SU-DHL-6 (cell line): ENCODE measurements around the gene SLC7A5.
"Not testable (repeated sequence)": the region's sequence is repeated elsewhere in the genome, so short reads cannot be mapped to it uniquely, and the experiment has no call there.

Experiments used
- H2AFZ ChIP-seq: fragments of 200-600 bp; sonication (generic); 2 replicates; pipeline ENCODE4 v1.6.1; 2014; ENCODE audit warnings: low read depth, mild to moderate bottlenecking, moderate library complexity, mixed read lengths, antibody characterized with exemption, low read length; ENCODE audit not compliant: severe bottlenecking
- H3F3A ChIP-seq: fragments of 200-600 bp; shearing (Covaris generic); 2 replicates; pipeline ENCODE4 v1.6.0; 2016; ENCODE audit warnings: antibody characterized with exemption, mild to moderate bottlenecking; ENCODE audit not compliant: insufficient read depth
- H3K27ac ChIP-seq: fragments of 200-600 bp; sonication (generic); 2 replicates; pipeline ENCODE4 v1.5.1; 2016; ENCODE audit warnings: low read depth, mild to moderate bottlenecking, low read length, moderate library complexity, mixed read lengths
- H3K27me3 ChIP-seq: fragments of 200-600 bp; sonication (generic), shearing (Covaris generic); 2 replicates; pipeline ENCODE4 v1.6.0; 2014; ENCODE audit warnings: mild to moderate bottlenecking, low read length
- H3K36me3 ChIP-seq: fragments of 200-600 bp; sonication (generic); 2 replicates; pipeline ENCODE4 v1.6.1; 2014; ENCODE audit warnings: mild to moderate bottlenecking, low read length, mixed read lengths
- H3K4me2 ChIP-seq: fragments of 300-600, 200-600 bp; shearing (Covaris generic), sonication (generic); 2 replicates; pipeline ENCODE4 v1.6.0; 2014; ENCODE audit warnings: low read length, low read depth, mild to moderate bottlenecking; ENCODE audit not compliant: poor library complexity, severe bottlenecking
- H3K4me3 ChIP-seq: fragments of 200-600 bp; sonication (generic); 2 replicates; pipeline ENCODE4 v1.5.1; 2014; ENCODE audit warnings: antibody characterized with exemption, low read length, mild to moderate bottlenecking, mixed read lengths; ENCODE audit not compliant: insufficient read depth, poor library complexity, severe bottlenecking
- H3K79me2 ChIP-seq: fragments of 200-600 bp; sonication (generic); 2 replicates; pipeline ENCODE4 v1.6.1; 2014; ENCODE audit warnings: mild to moderate bottlenecking, low read length, moderate library complexity; ENCODE audit not compliant: insufficient read depth
- H3K9ac ChIP-seq: fragments of 200-600 bp; sonication (generic); 2 replicates; pipeline ENCODE4 v1.7.0; 2014; ENCODE audit warnings: mild to moderate bottlenecking, low read length
- H3K9me2 ChIP-seq: fragments of 200-600 bp; sonication (generic); replicated peaks from 2 replicates; pipeline ENCODE4 v1.6.1; 2014; ENCODE audit warnings: low read length; ENCODE audit not compliant: insufficient read depth
- H3K9me3 ChIP-seq: fragments of 200-600 bp; sonication (generic); 2 replicates; pipeline ENCODE4 v1.6.1; 2014; ENCODE audit warnings: low read length, mixed read lengths; ENCODE audit not compliant: insufficient read depth
- H4K20me1 ChIP-seq: fragments of 200-600 bp; sonication (generic); 2 replicates; pipeline ENCODE4 v1.6.1; 2014; ENCODE audit warnings: low read depth, mild to moderate bottlenecking, antibody characterized with exemption, low read length, moderate library complexity, mixed read lengths
- EZH2phosphoT487 ChIP-seq: fragments of 200-600 bp; sonication (generic), shearing (Covaris generic); conservative IDR thresholded peaks from 2 replicates; pipeline ENCODE4 v1.6.1; 2018; ENCODE audit warnings: mild to moderate bottlenecking, antibody characterized with exemption, low read length, moderate library complexity, mixed read lengths
- TF ChIP-seq, protein P1 (sequence below): fragments of 200-600 bp; sonication (generic); IDR thresholded peaks from one replicate; pipeline ENCODE4 v1.5.1; 2017; ENCODE audit warnings: antibody characterized with exemption, mild to moderate bottlenecking, low read length, moderate library complexity; ENCODE audit not compliant: insufficient read depth, poor library complexity, severe bottlenecking

Gene SLC7A5

DNA sequence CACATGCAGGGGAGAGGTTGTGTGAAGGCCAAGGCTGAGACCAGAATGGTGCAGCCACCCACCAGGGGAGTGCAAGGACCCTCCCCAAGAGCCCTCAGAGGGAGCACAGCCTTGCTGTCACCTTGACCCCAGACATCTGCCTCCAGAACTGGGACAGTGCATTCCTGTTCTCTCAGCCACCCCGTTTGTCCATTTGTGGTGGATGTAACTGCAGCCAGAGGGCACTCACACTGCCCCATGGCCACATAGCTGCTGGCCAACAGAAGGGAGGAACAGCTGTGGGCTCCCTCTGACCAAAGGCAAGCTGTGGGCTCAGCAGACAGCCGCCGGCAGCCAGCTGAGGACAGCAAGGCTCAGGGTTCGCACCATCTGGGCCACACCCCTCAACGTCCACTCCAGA lies 53.7 kb downstream of the SLC7A5 start:
- Histone ChIP-seq H3K9ac (no peak overlapping the region), H3K36me3 (no peaks in the 10 kb centered on the region), H3K79me2 (no peaks in the 10 kb centered on the region), H3K9me3 (peaks cover 21% of the 10 kb centered on the region; the same call in 1 of the 2 replicates), H2AFZ (no peak overlapping the region), H3K27me3 (no peaks in the 10 kb centered on the region), H3F3A (peaks cover 9% of the 10 kb centered on the region), H3K4me3 (no peak overlapping the region), H4K20me1 (no peaks in the 10 kb centered on the region), H3K27ac (no peak overlapping the region), H3K4me2 (no peak overlapping the region), H3K9me2 (no peaks in the 10 kb centered on the region)
- TF ChIP-seq EZH2phosphoT487 = no peak
- TF ChIP-seq, protein P1, sequence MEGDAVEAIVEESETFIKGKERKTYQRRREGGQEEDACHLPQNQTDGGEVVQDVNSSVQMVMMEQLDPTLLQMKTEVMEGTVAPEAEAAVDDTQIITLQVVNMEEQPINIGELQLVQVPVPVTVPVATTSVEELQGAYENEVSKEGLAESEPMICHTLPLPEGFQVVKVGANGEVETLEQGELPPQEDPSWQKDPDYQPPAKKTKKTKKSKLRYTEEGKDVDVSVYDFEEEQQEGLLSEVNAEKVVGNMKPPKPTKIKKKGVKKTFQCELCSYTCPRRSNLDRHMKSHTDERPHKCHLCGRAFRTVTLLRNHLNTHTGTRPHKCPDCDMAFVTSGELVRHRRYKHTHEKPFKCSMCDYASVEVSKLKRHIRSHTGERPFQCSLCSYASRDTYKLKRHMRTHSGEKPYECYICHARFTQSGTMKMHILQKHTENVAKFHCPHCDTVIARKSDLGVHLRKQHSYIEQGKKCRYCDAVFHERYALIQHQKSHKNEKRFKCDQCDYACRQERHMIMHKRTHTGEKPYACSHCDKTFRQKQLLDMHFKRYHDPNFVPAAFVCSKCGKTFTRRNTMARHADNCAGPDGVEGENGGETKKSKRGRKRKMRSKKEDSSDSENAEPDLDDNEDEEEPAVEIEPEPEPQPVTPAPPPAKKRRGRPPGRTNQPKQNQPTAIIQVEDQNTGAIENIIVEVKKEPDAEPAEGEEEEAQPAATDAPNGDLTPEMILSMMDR = no peak

DNA sequence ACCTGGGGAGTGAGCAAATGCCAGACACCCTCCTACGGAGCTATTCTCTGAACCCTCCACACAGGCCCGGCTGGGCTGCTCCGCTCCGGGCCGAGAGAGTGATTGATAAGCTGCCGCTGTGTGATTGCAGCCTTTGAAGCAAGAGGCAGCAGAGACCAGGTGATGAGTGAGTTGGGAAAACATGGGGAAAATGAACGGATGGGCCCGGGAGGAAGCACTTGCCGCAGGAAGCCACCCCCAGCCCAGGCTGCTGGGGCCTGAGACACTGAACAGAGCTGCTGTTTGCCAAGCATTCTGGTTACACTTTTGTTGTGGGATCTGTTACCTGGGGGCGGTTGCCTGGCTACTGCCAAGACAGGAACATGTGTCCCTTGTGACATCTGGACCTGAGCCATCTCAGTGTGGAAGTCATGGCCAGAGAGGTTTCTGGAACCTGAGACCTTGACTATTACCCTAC lies 57.1 kb downstream of the SLC7A5 start:
- H3K79me2 ChIP-seq = peaks cover 18% of the 10 kb centered on the region
- peak overlapping the region; percentile 68 for H3K4me2 ChIP-seq
- H3K9ac ChIP-seq = 0 out of 2 replicates have a peak overlapping the region, but pooled peaks have one; percentile 78
- H3K4me3 ChIP-seq = peak overlapping the region; percentile 25
- no peak overlapping the region for H2AFZ ChIP-seq
- H3K36me3 ChIP-seq = no peaks in the 10 kb centered on the region; the same call in 1 of the 2 replicates
- H3K9me3 ChIP-seq = peaks cover 9% of the 10 kb centered on the region; the same call in 1 of the 2 replicates
- no peak for TF ChIP-seq EZH2phosphoT487
- TF ChIP-seq, protein P1 = no peak
- H3F3A ChIP-seq = peaks cover 39% of the 10 kb centered on the region
- no peaks in the 10 kb centered on the region for H3K9me2 ChIP-seq
- H3K27me3 ChIP-seq = no peaks in the 10 kb centered on the region
- H3K27ac ChIP-seq = peak overlapping the region; percentile 99
- H4K20me1 ChIP-seq = no peaks in the 10 kb centered on the region

DNA sequence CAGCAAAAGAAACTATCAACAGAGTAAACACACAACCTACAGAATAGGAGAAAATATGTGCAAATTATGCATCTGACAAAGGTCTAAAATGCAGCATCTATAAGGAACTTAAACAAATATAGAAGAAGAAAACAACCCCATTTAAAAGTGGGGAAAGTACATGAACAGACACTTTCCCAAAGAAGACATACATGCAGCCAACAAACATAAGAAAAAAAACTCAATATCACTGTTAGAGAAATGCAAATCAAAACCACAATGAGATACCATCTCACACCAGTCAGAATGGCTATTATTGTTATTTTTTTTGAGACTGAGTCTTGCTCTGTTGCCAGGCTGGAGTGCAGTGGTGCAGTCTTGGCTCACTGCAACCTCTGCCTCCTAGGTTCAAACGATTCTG lies 57.9 kb downstream of the SLC7A5 start:
- Histone ChIP-seq H3K4me2 (peak overlapping the region; percentile 68), H3K79me2 (peaks cover 18% of the 10 kb centered on the region), H3K4me3 (peak overlapping the region; percentile 58), H3K9ac (peak overlapping the region; percentile 78), H3F3A (peaks cover 47% of the 10 kb centered on the region), H3K27ac (peak overlapping the region; percentile 99)
- H4K20me1 ChIP-seq, H3K9me2 ChIP-seq, H2AFZ ChIP-seq, H3K9me3 ChIP-seq, H3K36me3 ChIP-seq, H3K27me3 ChIP-seq: not testable (repeated sequence)

DNA sequence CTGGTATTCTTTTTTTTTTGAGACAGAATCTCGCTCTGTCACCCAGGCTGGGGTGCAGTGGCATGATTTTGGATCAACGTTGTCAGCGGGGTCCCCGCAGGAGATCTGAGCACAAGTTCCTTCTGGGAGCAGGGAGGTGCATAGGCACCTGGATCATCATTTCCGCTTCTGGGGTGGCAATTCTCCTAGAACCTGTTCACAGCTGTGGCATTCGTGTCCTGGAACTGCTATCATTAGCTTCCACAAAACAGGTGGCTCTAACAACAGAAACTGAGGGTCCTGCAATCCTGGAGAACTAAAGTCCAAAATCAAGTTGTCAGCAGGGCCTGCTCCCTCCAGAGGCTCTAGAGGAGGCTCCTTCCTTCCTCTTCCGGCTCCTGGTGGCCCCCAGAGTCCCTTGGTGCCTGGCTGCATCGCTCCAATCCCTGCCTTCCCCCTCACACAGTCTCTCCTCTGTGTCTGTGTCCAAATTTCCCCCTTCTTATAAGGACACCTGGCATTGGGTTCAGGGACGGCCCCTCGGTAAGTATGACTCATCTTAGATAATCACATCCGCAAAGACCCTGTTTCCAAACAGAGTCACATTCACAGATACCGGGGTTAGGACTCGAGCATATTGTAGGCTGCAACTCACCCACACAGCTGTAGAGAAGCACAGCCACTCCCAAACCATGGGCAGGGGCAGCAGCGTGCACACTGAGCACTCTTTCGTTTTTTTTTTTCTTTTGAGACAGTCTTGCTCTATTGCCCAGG lies 60.0 kb downstream of the SLC7A5 start:
- Histone ChIP-seq H4K20me1 (no peaks in the 10 kb centered on the region), H3K36me3 (no peaks in the 10 kb centered on the region; the same call in 1 of the 2 replicates), H3K79me2 (peaks cover 37% of the 10 kb centered on the region), H3K4me3 (peak overlapping the region; percentile 59), H3K9me3 (no peaks in the 10 kb centered on the region), H3K9ac (peak overlapping the region; percentile 68), H3K4me2 (peak overlapping the region; percentile 92), H3K9me2 (no peaks in the 10 kb centered on the region), H3F3A (peaks cover 55% of the 10 kb centered on the region), H3K27me3 (no peaks in the 10 kb centered on the region), H2AFZ (no peak overlapping the region), H3K27ac (peak overlapping the region; percentile 99)
- TF ChIP-seq, protein P1 = no peak
- TF ChIP-seq EZH2phosphoT487 = no peak
